Measurements from ENCODE around the gene RUNX3. TPM values are rescaled to one million over a fixed set of nuclear protein-coding genes. Genes with fewer than 3 reads are reported as not detected.

Gene RUNX3
- total RNA-seq, 1 experiment from 2014 or later = 0.33 TPM

DNA sequence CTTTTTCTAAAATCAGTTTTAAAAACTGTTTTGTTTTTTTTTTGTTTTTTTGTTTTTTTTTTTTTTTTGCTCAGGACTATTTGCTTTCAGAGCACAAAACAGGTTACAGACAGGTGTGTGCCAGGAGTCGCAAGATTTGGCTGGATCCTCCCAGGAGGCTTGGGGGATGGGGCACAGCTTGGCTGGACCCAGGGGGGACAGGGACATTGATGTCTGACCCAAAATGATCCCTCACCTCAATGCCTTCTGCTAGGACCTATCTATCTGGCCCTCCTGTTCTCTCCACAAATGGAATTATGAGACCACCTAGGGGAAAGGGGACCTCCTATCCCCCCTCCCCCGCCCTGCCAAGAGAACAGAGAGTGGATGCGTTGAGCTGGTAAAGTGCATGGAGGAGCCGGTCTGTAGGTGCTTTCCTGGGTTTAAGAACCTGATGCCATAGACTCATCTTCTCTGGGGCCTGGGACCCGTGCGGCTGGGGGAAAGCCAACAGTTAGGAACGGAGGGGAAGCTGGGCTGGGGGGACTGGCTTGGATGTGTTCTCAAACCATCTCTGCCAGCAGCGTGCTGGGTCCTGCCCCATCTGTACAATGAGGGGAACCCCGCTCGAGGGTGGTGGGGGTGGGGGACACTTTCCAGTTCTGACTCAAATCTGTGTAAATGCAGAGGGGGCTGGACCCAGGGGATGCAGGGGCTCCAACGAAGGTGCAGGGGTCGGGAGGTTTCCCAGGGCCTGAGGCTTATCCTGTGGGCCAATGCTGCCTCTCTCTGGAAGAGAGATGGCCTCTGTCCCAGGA lies 28.9 kb downstream of the RUNX3 start:
- H2BK20ac ChIP-seq (ENCODE audit: low read depth, low read length, poor library complexity, severe bottlenecking) = no peak overlapping the region
- H2AFZ ChIP-seq (ENCODE audit: low read length) = no peak overlapping the region
- no peak for TF ChIP-seq CTCF (conservative IDR thresholded peaks at IDR 0.05)
- no peak overlapping the region for H3K4me2 ChIP-seq (ENCODE audit: insufficient read depth, insufficient read length, low read length)
- H3K79me1 ChIP-seq (ENCODE audit: insufficient read depth, low read depth, low read length, poor library complexity, severe bottlenecking) = no peaks in the 10 kb centered on the region
- WGBS (ENCODE audit: extremely low coverage, insufficient read length, low lambda C conversion rate) = no CpG with 5 or more reads among the region's 12 CpGs
- no peak overlapping the region for H3K18ac ChIP-seq (ENCODE audit: insufficient read length, low read depth, low read length)
- H4K91ac ChIP-seq (ENCODE audit: insufficient read length, low read depth, low read length) = no peak overlapping the region
- H3K9ac ChIP-seq (ENCODE audit: extremely low read depth, insufficient read length, low read length) = no peak overlapping the region
- H4K20me1 ChIP-seq (ENCODE audit: control insufficient read depth, insufficient read depth, insufficient read length) = peaks cover 3% of the 10 kb centered on the region
- H3K4me3 Mint-ChIP-seq = no peak overlapping the region
- no peaks in the 10 kb centered on the region for H3K36me3 Mint-ChIP-seq (ENCODE audit: insufficient read depth in 1 of 3, low read depth in 3 of 3)
- no peak overlapping the region for H3K4ac ChIP-seq (ENCODE audit: low read depth, low read length)
- no peak overlapping the region for H4K8ac ChIP-seq (replicated peaks; ENCODE audit: insufficient read length, low read depth, low read length)
- H3K9me3 Mint-ChIP-seq = no peaks in the 10 kb centered on the region
- H3K27ac Mint-ChIP-seq = no peak overlapping the region
- H2BK5ac ChIP-seq (ENCODE audit: insufficient read length, low read length) = no peak overlapping the region
- H3K27ac ChIP-seq (ENCODE audit: insufficient read length, low read depth, low read length) = no peak overlapping the region
- H3K9me3 ChIP-seq (ENCODE audit: control insufficient read depth, low read depth, low read length) = no peaks in the 10 kb centered on the region
- H3K27me3 ChIP-seq (ENCODE audit: insufficient read depth, low read length) = no peaks in the 10 kb centered on the region
- DNase-seq = no peak
- peaks cover 2% of the 10 kb centered on the region; the same call in 1 of the 2 replicates for H3K27me3 Mint-ChIP-seq (ENCODE audit: low read depth)
- H4K5ac ChIP-seq (ENCODE audit: insufficient read length, low read depth, low read length) = no peak overlapping the region
- H3K23me2 ChIP-seq (ENCODE audit: insufficient read length, low read depth, low read length, poor library complexity, severe bottlenecking) = no peaks in the 10 kb centered on the region
- no peak overlapping the region for H3K14ac ChIP-seq (ENCODE audit: insufficient read depth, low read length)
- no peak overlapping the region for H3K56ac ChIP-seq (ENCODE audit: insufficient read length, low read depth, low read length)
- no peaks in the 10 kb centered on the region for H3K4me1 ChIP-seq (ENCODE audit: insufficient read depth, low read length)
- H2AK5ac ChIP-seq (ENCODE audit: insufficient read length, low read length) = no peak overlapping the region
- no peak overlapping the region for H3T11ph ChIP-seq (ENCODE audit: low read length)
- H3K23ac ChIP-seq (ENCODE audit: insufficient read length, low read depth, low read length) = no peak overlapping the region
- H2BK12ac ChIP-seq (ENCODE audit: insufficient read length, low read depth, low read length) = no peak overlapping the region
- H2BK15ac ChIP-seq (ENCODE audit: low read depth, low read length) = no peak overlapping the region
- H2BK120ac ChIP-seq (ENCODE audit: low read depth, low read length, poor library complexity, severe bottlenecking) = no peak overlapping the region
- H3K79me2 ChIP-seq (ENCODE audit: insufficient read depth, low read length) = no peaks in the 10 kb centered on the region
- H3K4me1 Mint-ChIP-seq = peaks cover 0 to 18% of the 10 kb centered on the region in 2 experiments; a peak in 3 of 4 replicates

Measured in H9 (cell line).